Prostate gland (tissue), 2 donors: ENCODE results near the gene ITFG1. TPM values are rescaled to one million over a fixed set of nuclear protein-coding genes. Genes with fewer than 3 reads are reported as not detected.

Experiments used
- DNase-seq: peaks from one replicate; pipeline ENCODE4 v3.0.0-alpha.2; 2019; ENCODE audit warnings: low spot score
- H3K27ac ChIP-seq, 2 donors: fragments of 200-600 bp; sonication (generic); 2 replicates each; pipeline ENCODE4 v1.5.1; 2017 to 2019
- H3K27me3 ChIP-seq: fragments of 200-600 bp; sonication (generic); replicated peaks from 2 replicates; pipeline ENCODE4 v1.5.1; 2019; ENCODE audit not compliant: insufficient read depth
- H3K36me3 ChIP-seq, 2 donors: fragments of 200-600 bp; sonication (generic); 1 replicate in 1 of 2; 2 replicates in 1 of 2; pipeline versions ENCODE4 v1.5.1 to v1.8.1; 2017 to 2019
- H3K4me1 ChIP-seq: fragments of 200-600 bp; sonication (generic); replicated peaks from 2 replicates; pipeline ENCODE4 v1.5.1; 2019
- H3K4me3 ChIP-seq, 2 donors: fragments of 200-600 bp; sonication (generic); 2 replicates each; pipeline ENCODE4 v1.5.1; 2017 to 2019
- H3K9me3 ChIP-seq: fragments of 200-600 bp; sonication (generic); 2 replicates; pipeline ENCODE4 v1.5.1; 2017
- POLR2A ChIP-seq: fragments of 450-650 bp; IDR thresholded peaks from one replicate; pipeline ENCODE4 v1.6.1; 2016; ENCODE audit warnings: antibody characterized with exemption, mild to moderate bottlenecking
- POLR2AphosphoS5 ChIP-seq: sonication (generic); formaldehyde crosslinking; IDR thresholded peaks from one replicate; pipeline ENCODE4 v1.6.1; 2017; ENCODE audit warnings: antibody characterized with exemption
- WGBS: methylation state at CpG from one replicate; pipeline ENCODE4 v1.1.5; 2018; 5-methylcytosine and 5-hydroxymethylcytosine counted together
- intact Hi-C: fragments of 100-400 bp; cut with DNase I; formaldehyde crosslinking; loops from one replicate; pipeline ENCODE4 v1.14.2; 2022
- total RNA-seq, 2 donors: library from RNA; depleted of rRNA; stranded (reverse); fragments of >200 nt; gene quantifications; one replicate each; pipeline ENCODE4 v1.1.0, GENCODE V29; 2016
- TF ChIP-seq, protein P1 (sequence below), 4 experiments: fragments of 200-600 bp in 2 of 4; fragments of 450-650 bp in 2 of 4; sonication (generic) in 2 of 4; IDR thresholded peaks; 1 replicate in 3 of 4; 2 replicates in 1 of 4; pipeline ENCODE4 v1.5.1; 2016 to 2019; ENCODE audit warnings: antibody characterized with exemption in 4 of 4, mild to moderate bottlenecking in 2 of 4, moderate library complexity in 2 of 4

Gene ITFG1
- total RNA-seq, 2 donors from 2014 or later = 49.1 to 104 TPM

DNA sequence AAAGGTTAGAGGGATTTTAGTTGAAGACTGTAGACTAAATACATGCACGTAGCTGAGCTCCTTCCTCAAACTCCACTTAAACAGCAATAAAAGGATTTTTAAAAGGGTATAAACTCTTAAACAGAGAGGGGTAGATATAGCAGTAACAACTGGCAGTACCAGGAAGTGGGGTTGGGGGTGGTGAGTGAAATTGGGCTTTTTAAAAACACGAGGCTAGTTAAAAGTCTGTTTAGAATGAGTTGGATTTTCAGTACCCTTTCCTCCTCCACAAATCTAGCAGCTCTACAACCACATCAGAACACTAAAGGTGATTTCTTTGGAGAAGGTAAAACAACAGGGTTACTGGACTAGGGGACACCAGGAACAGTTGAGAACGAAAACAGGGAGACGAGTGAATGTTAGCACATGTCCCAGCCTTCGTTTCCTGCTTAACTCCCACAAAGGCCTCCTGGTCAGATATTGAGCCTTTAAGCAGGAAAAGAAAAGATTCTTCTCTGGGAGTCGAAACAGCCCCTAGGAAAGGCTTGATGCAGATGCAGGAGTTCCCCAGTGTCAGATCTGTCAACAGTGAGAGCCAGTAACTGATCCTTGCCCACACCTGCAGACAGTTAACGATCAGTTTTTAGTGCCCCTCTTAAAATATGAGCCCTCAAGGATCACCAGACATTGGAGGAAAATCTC is 331.0 kb downstream of the ITFG1 start:
- 72% methylated on average over 7 of the region's 7 CpGs for WGBS
- H3K27me3 ChIP-seq = no peaks in the 10 kb centered on the region
- H3K27ac ChIP-seq = no peak overlapping the region
- H3K36me3 ChIP-seq = no peaks in the 10 kb centered on the region
- TF ChIP-seq POLR2A (no peak), POLR2AphosphoS5 (no peak)
- TF ChIP-seq, protein P1, sequence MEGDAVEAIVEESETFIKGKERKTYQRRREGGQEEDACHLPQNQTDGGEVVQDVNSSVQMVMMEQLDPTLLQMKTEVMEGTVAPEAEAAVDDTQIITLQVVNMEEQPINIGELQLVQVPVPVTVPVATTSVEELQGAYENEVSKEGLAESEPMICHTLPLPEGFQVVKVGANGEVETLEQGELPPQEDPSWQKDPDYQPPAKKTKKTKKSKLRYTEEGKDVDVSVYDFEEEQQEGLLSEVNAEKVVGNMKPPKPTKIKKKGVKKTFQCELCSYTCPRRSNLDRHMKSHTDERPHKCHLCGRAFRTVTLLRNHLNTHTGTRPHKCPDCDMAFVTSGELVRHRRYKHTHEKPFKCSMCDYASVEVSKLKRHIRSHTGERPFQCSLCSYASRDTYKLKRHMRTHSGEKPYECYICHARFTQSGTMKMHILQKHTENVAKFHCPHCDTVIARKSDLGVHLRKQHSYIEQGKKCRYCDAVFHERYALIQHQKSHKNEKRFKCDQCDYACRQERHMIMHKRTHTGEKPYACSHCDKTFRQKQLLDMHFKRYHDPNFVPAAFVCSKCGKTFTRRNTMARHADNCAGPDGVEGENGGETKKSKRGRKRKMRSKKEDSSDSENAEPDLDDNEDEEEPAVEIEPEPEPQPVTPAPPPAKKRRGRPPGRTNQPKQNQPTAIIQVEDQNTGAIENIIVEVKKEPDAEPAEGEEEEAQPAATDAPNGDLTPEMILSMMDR (IDR thresholded peaks at IDR 0.05) = no peak
- no peaks in the 10 kb centered on the region for H3K9me3 ChIP-seq
- H3K4me3 ChIP-seq = no peak overlapping the region
- intact Hi-C loops = no loop called here
- peaks cover 5% of the 10 kb centered on the region for H3K4me1 ChIP-seq
- no peak for DNase-seq

DNA sequence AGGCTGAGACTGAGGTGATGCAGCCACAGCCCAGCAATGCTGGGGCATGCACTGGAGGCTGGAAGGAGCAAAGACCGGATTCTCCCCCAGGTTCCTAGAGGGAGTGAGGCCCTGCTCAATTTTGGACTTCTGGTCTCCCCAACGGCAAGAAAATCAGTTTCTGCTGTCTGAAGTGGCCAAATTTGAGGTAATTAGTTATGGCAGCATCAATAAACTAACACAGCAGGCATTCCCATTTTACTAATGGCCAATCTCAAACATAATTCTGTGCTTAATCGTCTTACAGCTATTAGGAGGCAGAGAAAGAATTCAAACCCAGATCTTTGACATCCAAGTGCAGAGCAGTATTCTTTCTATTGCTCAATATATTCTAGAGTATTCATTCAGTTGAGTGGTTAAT is 333.3 kb downstream of the ITFG1 start:
- no peak for DNase-seq
- Histone ChIP-seq H3K9me3 (no peaks in the 10 kb centered on the region), H3K27ac (no peak overlapping the region), H3K4me3 (no peak overlapping the region), H3K27me3 (no peaks in the 10 kb centered on the region), H3K4me1 (no peaks in the 10 kb centered on the region), H3K36me3 (no peaks in the 10 kb centered on the region)
- WGBS = 87% methylated on average over 3 of the region's 3 CpGs
- intact Hi-C loops = no loop called here
- TF ChIP-seq POLR2AphosphoS5 (no peak), POLR2A (no peak)
- TF ChIP-seq, protein P1 (IDR thresholded peaks at IDR 0.05) = no peak

DNA sequence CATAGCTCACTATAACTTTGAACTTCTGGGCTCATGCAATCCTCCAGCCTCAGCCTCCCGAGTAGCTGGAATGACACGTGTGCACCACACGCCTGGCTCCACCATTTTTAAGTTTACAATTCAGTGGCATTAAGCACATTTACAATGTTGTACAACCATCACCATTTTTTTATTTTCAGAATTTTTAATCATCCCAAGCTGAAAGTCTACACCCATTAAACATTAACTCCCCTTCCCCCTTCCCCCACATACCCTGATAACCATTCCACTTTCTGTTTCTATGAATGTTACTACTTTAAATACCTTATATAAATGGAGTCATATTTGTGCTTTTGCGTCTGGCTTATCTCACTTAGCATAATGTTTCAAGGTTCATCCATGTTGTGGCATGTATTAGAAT is 335.1 kb downstream of the ITFG1 start:
- Histone ChIP-seq H3K4me3 (no peak overlapping the region), H3K36me3 (no peaks in the 10 kb centered on the region)

DNA sequence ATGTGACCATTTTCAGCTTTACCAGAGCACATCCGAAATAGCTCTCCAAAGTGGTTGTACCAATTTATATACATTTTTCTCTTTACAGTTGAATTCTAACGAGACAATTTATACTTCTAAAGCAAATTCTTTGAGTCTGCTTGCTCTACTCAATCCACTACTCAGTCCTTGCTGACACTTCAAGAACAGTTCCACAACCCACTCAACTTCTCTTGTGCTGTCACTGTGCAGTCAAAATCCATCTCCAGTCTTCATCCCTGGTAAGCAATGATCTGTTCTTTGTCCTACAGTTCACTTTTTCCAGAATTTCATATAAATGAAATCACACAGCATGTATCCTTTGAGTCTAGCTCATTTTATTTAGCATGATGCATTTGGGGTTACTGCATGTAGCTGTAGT is 347.7 kb downstream of the ITFG1 start:
- H3K27me3 ChIP-seq = no peaks in the 10 kb centered on the region
- TF ChIP-seq POLR2AphosphoS5 = no peak
- no peak for TF ChIP-seq POLR2A
- H3K4me1 ChIP-seq = no peaks in the 10 kb centered on the region
- no peak for DNase-seq
- H3K27ac ChIP-seq = no peak overlapping the region
- intact Hi-C loops = no loop called here
- no peaks in the 10 kb centered on the region for H3K36me3 ChIP-seq
- no peaks in the 10 kb centered on the region for H3K9me3 ChIP-seq
- WGBS = 93% methylated on average over 2 of the region's 2 CpGs
- no peak overlapping the region for H3K4me3 ChIP-seq

More for the DNA sequence above, 335.1 kb downstream of the ITFG1 start:
- no peak for DNase-seq
- Histone ChIP-seq H3K27me3 (no peaks in the 10 kb centered on the region), H3K4me1 (no peaks in the 10 kb centered on the region), H3K9me3 (no peaks in the 10 kb centered on the region), H3K27ac (no peak overlapping the region)
- TF ChIP-seq, protein P1 (IDR thresholded peaks at IDR 0.05) = no peak
- no peak for TF ChIP-seq POLR2A
- TF ChIP-seq POLR2AphosphoS5 = no peak
- intact Hi-C loops = no loop called here
- 83% methylated on average over 4 of the region's 4 CpGs for WGBS

DNA sequence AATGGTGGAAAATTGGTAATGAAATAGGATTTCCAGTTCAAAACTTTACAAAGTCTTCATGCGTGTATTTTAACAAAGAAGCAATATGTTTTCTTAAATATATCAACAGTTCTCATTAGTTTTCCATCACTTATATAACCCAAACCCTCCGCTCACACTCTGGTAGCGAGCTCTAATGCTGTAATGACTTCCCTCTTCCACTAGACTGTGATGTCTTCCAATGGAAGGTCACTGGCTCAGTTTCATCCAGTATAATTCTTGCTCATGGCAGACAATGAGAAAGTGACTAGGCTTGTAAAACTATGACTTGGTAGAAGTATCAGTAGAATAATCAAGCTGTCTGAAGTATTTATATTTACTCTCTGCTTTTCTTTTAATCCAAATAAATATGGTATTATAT is 349.9 kb downstream of the ITFG1 start:
- 98% methylated on average over 3 of the region's 3 CpGs for WGBS
- Histone ChIP-seq H3K27me3 (no peaks in the 10 kb centered on the region), H3K9me3 (no peaks in the 10 kb centered on the region), H3K36me3 (no peaks in the 10 kb centered on the region), H3K27ac (no peak overlapping the region), H3K4me1 (no peaks in the 10 kb centered on the region), H3K4me3 (no peak overlapping the region)
- intact Hi-C loops = no loop called here
- TF ChIP-seq, protein P1 (IDR thresholded peaks at IDR 0.05) = no peak
- TF ChIP-seq POLR2AphosphoS5 (no peak), POLR2A (no peak)
- DNase-seq = no peak
